HG03064 (cell line): ENCODE measurements around the gene RMND1.
"Not testable (repeated sequence)": the region's sequence is repeated elsewhere in the genome, so short reads cannot be mapped to it uniquely, and the experiment has no call there.

Experiments
- ATAC-seq: cut with Tn5 transposase; IDR thresholded peaks from one replicate; pipeline ENCODE4 v1.9.1; 2021; ENCODE audit warnings: low read depth; ENCODE audit not compliant: unreplicated experiment

The RMND1 gene

DNA sequence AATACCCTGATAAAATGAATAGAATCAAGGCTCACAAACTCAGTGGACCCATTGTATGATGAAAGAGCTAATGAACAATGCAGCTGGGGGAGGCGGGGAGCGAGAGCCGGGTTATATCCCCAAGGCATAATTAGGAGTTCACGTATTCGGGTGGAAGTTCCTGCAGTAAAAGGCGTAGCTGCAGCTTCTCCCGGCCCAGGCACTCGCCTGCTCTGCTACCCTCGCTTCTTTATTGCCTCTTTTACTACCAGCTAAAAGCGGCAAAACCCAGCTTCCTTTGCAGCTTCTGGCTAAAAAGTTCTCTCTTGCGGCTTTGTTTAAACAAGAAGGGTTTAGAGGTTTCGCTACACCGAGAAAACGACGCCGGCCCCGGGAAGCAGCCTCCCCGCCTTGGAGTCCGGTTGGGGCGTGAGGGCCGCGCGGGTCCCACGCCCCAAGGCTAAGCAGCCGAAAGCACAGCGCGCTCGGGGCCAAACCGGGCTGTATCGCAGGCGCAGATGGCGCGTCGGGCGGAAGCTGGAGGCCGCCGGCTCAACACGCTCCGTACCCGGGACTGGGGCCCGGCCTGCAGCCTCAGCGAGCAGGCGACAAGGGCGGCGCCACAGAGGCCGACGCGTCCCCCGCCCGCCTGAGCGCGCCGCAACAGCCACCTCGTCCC lies 62.2 kb downstream of the RMND1 start:
- ATAC-seq = peak; percentile 62

DNA sequence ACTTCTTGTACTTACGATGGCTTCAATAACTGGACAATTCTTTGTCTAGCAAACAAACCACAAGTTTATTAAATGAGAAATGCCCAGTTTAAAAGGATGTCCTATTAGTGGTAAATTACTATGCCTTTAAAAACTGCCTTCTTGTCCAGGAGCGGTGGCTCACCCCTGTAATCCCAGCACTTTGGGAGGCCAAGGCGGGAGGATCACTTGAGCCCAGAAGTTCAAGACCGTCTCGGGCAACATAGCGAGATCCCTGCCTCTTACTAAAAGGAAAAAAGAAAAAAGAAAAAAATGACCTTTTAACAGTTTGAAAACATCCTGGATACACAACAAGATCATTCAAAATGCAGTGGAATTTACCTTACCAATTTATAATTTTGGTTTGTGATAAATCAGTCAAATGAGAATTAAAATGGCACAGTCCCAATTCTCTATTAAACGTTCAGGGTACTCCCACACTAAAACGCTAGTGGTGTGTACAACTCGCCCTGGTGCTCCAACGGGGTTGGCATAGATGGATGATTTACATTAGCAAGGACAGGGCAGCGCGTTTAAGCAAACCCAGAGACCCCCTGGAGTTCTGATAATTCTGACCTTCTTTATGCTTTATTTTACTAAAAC lies 62.8 kb downstream of the RMND1 start:
- ATAC-seq = no peak

- no peak for ATAC-seq
Observed at GRCh38 chr6:151388236-151388635, 63.7 kb downstream of the RMND1 start.

GRCh38 chr6:151387175-151387970 lies 64.6 kb downstream of the RMND1 start:
- no peak for ATAC-seq

DNA sequence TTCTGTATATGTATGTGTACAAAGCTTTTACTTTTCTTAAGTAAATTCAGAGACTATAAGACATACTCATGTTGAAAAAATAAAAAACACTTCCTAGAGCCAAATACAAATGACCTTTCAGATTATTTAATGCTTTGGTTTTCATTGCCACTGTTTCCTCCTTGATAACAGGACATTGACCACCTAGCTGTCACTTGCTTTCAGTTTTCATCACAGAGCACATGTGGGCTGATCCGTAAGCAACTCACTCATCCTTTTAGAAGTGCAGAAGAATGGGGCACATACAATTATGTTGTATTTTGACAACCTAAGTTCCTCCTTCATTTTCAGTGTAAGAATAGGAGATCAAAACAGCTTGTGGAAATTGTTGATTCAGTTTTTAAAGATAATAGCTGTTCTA lies 66.7 kb downstream of the RMND1 start:
- peak; percentile 31 for ATAC-seq

GRCh38 chr6:151384151-151384550 lies 67.8 kb downstream of the RMND1 start:
- no peak for ATAC-seq

DNA sequence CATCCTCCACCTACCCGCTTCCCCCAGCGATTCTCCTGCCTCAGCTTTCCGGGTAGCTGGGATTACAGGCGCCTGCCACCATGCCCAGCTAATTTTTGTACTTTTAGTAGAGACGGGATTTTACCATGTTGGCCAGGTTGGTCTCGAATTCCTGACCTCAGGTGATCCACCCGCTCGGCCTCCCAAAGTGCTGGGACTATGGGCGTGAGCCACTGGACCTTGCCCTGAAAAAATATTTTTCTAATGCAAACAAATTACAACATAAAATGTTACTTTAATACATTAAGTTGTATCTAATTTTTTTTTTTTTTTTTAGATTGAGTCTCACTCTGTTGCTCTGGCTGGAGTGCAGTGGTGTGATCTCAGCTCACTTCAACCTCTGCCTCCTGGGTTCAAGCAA lies 69.3 kb downstream of the RMND1 start:
- ATAC-seq = not testable (repeated sequence)

GRCh38 chr6:151381722-151382121 lies 70.2 kb downstream of the RMND1 start:
- no peak for ATAC-seq

DNA sequence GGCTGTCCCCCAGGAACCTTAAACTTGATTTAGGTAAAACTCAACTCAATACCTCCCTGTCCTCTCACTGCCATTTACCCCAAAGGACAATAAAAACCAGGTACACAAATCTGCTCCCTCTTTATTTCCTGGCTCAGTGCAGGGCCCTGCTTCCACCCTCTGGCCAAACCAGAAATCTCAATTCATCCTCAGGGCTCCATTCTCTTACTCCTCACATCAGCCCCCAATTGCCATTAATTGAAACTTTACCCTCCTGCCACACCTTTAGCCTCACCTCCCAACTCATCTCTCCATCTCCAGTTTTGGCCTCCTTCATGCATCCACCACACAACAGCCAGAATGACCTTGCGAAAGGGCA lies 71.1 kb downstream of the RMND1 start:
- no peak for ATAC-seq

- peak; percentile 53 for ATAC-seq
Observed at GRCh38 chr6:151379933-151380847, 71.7 kb downstream of the RMND1 start.

- no peak for ATAC-seq
Observed at GRCh38 chr6:151377095-151377494, 74.8 kb downstream of the RMND1 start.

GRCh38 chr6:151376440-151376839 lies 75.5 kb downstream of the RMND1 start:
- no peak for ATAC-seq

- ATAC-seq = no peak
Observed at GRCh38 chr6:151375833-151376232, 76.1 kb downstream of the RMND1 start.

DNA sequence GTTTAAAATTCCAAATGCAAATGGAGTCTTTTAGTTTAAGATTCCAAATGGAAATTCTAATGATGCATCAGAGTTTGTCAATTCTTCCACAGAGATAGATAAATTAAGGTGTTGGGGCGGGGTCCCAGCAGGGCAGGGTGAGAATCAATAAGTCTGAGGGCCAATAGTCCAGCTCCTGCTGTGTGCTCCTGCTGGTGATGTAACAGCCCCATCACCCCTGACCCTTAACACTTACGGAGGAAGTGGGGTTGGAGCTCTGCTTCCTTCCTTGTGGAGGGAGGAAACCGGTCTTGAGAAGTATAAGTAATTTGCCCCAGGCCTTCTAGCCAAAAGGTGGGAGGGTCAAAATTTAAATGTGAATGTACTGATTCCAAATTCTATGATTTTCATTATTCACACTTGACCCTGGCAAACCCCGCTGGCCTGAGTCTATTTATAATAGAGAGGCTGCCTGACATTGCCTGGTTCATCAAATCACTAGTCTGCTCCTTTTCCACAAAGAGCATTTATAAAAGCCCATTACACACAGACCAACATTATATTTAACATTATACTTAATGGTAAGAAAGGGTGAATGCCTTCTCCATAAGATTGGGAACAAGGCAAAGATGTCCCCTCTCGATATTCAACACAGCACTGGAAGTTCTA lies 77.8 kb downstream of the RMND1 start:
- no peak for ATAC-seq

- ATAC-seq = no peak
Observed at GRCh38 chr6:151372164-151372563, 79.8 kb downstream of the RMND1 start.

GRCh38 chr6:151370509-151371078 lies 81.3 kb downstream of the RMND1 start:
- no peak for ATAC-seq

DNA sequence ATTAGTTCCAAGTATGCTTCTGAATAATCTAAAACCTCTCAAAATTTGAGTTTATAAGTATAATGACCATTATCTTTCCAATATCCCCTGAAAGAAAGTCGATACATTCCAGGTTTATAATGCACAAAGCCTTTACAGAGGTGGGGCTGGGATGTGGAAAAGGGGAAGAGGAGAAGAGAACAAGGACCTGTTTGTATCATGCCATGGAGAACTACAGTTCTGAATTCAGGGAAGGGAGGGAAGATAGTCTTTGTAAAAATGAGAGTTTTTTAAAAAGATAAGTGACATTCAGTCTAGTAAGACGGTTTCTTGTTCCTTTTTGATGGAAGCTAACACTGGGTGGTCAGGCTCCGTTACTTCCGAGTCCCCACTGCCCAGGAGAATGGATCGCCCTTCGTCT lies 86.7 kb downstream of the RMND1 start:
- ATAC-seq = no peak

DNA sequence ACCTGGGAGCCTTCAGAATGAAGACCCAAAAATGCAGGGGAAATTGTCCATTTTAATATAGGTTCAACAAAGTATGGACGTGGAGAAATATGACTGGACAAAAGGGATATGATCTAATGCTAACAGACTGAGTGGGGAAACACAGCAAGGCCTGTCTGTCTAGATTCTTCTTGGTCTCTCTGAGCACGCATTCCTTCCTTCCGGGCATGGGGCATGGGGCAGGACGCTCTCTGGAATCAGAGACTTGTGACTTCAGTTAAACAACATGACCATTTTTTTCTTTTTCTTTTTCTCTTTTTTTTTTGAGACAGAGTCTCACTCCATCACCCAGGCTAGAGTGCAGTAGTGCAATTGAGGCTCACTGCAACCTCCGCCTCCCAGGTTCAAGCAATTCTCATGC lies 92.4 kb downstream of the RMND1 start:
- ATAC-seq = no peak

DNA sequence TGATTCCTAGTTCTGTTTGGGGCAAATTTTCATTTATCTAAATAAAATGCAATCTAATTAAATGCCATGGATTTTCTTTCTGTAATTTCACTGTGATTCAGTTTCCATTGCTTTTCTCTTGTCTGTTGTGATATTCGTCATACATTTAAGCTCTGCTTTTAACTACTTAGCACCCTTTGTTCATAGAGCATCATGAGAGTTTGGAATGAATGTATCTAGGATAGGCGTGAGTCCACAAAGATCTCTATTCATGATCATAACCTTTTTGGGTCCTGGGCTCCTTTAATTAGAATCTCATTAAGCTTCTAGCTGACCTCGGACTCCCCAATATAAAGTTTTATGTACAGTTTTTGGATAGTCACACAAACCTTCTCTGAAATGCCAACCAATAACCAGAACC lies 93.5 kb downstream of the RMND1 start:
- no peak for ATAC-seq
